ENCODE results near the gene DNAJB13. TPM values are rescaled to one million over a fixed set of nuclear protein-coding genes. Genes with fewer than 3 reads are reported as not detected.

Gene DNAJB13
- total RNA-seq, 1 donor from 2014 or later: 1.2 TPM

Other genes starting within 250 kb of the DNAJB13 start
- 185 and 200 TPM in 2 replicates for gene RAB6A, start 190.0 kb upstream of the DNAJB13 start, total RNA-seq
- gene MRPL48, start 163.2 kb upstream of the DNAJB13 start, total RNA-seq: 23.8 and 24.6 TPM in 2 replicates
- gene COA4, start 74.2 kb upstream of the DNAJB13 start, total RNA-seq: 55.9 and 59.0 TPM in 2 replicates
- gene PAAF1, start 74.0 kb upstream of the DNAJB13 start, total RNA-seq: 14.2 and 15.6 TPM in 2 replicates
- 57.9 and 83.0 TPM in 2 replicates for gene UCP2, start 31.8 kb downstream of the DNAJB13 start, total RNA-seq
- gene UCP3, start 58.1 kb downstream of the DNAJB13 start, total RNA-seq: 0.65 and 2.0 TPM in 2 replicates
- 45.4 and 53.7 TPM in 2 replicates for gene C2CD3, start 220.0 kb downstream of the DNAJB13 start, total RNA-seq
- 376 and 401 TPM in 2 replicates for gene PPME1, start 220.3 kb downstream of the DNAJB13 start, total RNA-seq